ENCODE data around the gene GNB1L. TPM values are rescaled to one million over a fixed set of nuclear protein-coding genes. Genes with fewer than 3 reads are reported as not detected.
A peak's percentile ranks its signal among the peaks of the same experiment; 100 is the strongest.

GNB1L gene
- total RNA-seq, 4 donors from 2014 or later: 1.8 to 5.1 (median 4.5) TPM

DNA sequence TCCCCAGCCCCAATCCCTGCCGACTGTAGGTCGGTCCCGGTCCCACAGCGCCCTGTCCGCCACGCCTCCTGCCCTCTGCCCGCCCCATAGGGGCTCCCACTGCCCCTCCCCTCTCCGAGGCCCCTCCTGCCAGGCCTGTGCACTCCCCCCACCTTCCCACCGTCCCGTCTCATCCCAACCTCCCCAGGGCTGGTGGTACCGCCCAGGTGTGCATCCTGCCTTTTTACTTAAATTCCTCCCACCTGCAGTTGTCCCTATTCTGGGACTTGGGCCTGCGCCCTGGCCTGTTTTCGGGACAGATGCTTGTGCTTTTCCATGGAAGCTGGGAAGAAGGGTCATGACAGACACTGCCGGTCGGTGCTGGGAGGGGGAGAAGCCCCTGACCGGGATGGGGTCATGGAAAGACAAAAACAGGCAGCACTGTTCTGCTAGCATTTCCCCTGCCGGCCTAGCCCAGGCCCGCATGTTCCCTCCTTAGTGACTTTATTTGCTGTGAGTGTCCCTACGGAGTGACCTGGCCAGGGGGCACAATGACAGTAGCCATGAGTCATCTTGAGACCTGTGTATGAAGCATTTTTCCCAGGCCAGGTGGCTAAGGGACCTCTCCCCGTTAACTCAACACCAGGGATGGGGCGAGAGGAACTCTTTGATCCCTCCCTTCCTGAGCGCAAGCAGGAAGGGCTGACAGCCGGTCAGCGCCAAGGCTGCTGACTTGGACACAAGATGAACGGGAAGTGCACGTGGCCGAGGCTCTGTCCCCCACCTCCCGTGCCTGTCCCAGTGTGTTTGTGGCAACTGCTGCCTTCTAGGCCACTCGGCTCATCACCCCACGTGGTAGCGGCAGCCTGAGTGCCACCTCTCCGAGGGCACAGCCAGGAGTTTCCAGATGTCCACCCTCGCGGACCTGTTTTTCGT is 87.0 kb downstream of the GNB1L start:
- no peak overlapping the region for H3K4me3 ChIP-seq (replicated peaks in 1 of 3)
- peak overlapping the region in 1 of 3 donors; percentile 61 for H3K27ac ChIP-seq
- no peaks in the 10 kb centered on the region for H3K36me3 ChIP-seq
- WGBS, 2 donors: 22 to 46% methylated on average over 21 to 23 of the region's 35 CpGs
- peaks cover 8 to 17% of the 10 kb centered on the region in 2 donors for H3K4me1 ChIP-seq
- intact Hi-C loops (cut with DNase I): no loop called here
- peak; percentile 35 to 38 for DNase-seq
- no peaks in the 10 kb centered on the region for H3K9me3 ChIP-seq
- TF ChIP-seq, protein P1, sequence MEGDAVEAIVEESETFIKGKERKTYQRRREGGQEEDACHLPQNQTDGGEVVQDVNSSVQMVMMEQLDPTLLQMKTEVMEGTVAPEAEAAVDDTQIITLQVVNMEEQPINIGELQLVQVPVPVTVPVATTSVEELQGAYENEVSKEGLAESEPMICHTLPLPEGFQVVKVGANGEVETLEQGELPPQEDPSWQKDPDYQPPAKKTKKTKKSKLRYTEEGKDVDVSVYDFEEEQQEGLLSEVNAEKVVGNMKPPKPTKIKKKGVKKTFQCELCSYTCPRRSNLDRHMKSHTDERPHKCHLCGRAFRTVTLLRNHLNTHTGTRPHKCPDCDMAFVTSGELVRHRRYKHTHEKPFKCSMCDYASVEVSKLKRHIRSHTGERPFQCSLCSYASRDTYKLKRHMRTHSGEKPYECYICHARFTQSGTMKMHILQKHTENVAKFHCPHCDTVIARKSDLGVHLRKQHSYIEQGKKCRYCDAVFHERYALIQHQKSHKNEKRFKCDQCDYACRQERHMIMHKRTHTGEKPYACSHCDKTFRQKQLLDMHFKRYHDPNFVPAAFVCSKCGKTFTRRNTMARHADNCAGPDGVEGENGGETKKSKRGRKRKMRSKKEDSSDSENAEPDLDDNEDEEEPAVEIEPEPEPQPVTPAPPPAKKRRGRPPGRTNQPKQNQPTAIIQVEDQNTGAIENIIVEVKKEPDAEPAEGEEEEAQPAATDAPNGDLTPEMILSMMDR (IDR thresholded peaks at IDR 0.05): no peak
- TF ChIP-seq POLR2A (IDR thresholded peaks at IDR 0.05): no peak
- peaks cover 20% of the 10 kb centered on the region for H3K27me3 ChIP-seq

DNA sequence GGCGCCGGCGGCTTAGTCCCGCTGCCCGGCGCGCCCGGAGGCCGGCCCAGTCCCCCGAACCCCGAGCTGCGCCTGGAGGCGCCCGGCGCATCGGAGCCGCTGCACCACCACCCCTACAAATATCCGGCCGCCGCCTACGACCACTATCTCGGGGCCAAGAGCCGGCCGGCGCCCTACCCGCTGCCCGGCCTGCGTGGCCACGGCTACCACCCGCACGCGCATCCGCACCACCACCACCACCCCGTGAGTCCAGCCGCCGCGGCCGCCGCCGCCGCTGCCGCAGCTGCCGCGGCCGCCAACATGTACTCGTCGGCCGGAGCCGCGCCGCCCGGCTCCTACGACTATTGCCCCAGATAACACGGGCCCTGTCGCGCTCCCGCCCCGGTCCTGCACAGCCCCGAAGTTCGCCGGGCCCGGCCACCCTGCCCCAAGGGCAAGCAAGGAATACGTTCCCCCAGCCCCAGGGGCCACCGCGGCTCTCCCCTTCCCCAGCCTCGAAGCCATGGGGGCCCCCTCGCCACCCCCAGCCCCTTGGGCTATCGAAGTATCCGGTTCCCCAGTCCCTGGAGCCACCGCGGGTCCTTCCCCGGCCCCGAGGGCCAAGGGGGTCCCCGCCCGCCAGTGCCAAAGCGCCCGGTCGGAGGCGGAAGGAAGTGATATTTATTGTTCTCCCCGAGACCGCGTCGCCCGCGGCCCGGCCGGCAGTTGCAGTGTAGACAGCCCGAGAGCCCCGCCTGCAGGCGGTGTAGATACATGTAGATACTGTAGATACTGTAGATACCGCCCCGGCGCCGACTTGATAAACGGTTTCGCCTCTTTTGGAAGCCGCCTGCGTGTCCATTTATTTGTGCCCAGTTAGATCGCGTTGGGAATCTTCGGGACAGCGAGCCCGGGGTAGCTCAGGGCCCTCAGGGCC is 87.9 kb downstream of the GNB1L start:
- peaks cover 8 to 17% of the 10 kb centered on the region in 2 donors for H3K4me1 ChIP-seq
- H3K36me3 ChIP-seq: no peaks in the 10 kb centered on the region
- H3K27me3 ChIP-seq: peaks cover 20% of the 10 kb centered on the region
- peak in 1 of 2 donors; percentile 28 for DNase-seq
- TF ChIP-seq POLR2A (IDR thresholded peaks at IDR 0.05): no peak
- TF ChIP-seq, protein P1 (IDR thresholded peaks at IDR 0.05): no peak
- no peaks in the 10 kb centered on the region for H3K9me3 ChIP-seq
- 20% methylated on average over 1 of the region's 103 CpGs; no CpG with 5 or more reads in 1 of the 2 donors for WGBS, 2 donors
- intact Hi-C loops (cut with DNase I): no loop called here
- H3K4me3 ChIP-seq (replicated peaks in 1 of 3): peak overlapping the region in 1 of 3 donors; percentile 17
- H3K27ac ChIP-seq: peak overlapping the region in 2 of 3 donors; percentile 41 to 61

DNA sequence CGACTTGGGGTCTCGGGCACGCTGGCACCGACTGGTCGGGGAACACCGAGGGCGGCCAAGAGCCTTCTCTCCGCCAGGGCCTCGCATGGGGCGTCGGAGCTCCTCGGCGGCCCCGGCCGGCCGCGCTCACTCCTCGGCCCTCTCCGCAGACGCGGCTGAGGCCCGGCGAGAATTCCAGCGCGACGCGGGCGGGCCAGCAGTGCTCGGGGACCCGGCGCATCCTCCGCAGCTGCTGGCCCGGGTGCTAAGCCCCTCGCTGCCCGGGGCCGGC is 88.5 kb downstream of the GNB1L start:
- TF ChIP-seq, protein P1 (IDR thresholded peaks at IDR 0.05): no peak
- no peak for TF ChIP-seq POLR2A (IDR thresholded peaks at IDR 0.05)
- peaks cover 20% of the 10 kb centered on the region for H3K27me3 ChIP-seq
- H3K4me3 ChIP-seq (replicated peaks in 1 of 3): peak overlapping the region in 1 of 3 donors; percentile 17
- no CpG with 5 or more reads among the region's 36 CpGs for WGBS, 2 donors
- no peaks in the 10 kb centered on the region for H3K36me3 ChIP-seq
- no peak overlapping the region for H3K27ac ChIP-seq
- DNase-seq: no peak
- peaks cover 8 to 20% of the 10 kb centered on the region in 2 donors for H3K4me1 ChIP-seq
- no peaks in the 10 kb centered on the region for H3K9me3 ChIP-seq
- intact Hi-C loops (cut with DNase I): no loop called here

DNA sequence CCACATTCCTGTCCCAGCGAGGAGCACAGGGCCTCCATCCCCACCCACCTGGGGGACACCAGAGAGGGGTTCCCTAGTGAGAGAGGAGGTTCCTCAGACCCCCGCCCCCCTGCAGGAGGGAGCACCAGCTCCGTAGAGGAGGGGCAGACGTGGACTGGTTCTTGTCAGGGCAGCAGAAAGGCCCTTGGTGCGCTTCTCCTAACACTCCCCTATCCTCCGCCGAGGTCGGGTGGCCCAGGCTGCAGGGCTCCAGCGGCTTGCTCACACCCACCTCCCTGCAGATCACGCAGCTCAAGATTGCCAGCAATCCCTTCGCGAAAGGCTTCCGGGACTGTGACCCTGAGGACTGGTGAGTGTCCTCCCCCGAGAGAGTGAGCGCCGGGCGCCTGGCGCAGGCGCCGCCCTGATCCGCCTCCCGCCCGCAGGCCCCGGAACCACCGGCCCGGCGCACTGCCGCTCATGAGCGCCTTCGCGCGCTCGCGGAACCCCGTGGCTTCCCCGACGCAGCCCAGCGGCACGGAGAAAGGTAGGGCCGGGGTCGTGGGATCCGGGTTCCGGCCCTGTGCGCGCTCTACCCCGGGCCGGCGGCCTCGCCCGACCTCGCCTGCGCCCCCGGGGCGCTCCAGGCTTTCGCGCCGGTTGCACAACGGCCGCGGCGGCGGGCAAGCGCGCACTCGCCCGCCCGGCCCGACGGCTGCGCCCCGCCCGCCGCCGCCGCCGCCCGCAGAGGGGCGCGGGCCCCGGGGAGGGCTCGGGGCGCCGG is 89.0 kb downstream of the GNB1L start:
- H3K27ac ChIP-seq: peak overlapping the region in 1 of 3 donors; percentile 38

More for the DNA sequence above, 89.0 kb downstream of the GNB1L start:
- Histone ChIP-seq H3K4me3 (replicated peaks in 1 of 3) (peak overlapping the region in 1 of 3 donors; percentile 17), H3K4me1 (peaks cover 8 to 22% of the 10 kb centered on the region in 2 donors), H3K9me3 (no peaks in the 10 kb centered on the region), H3K27me3 (peaks cover 20% of the 10 kb centered on the region), H3K36me3 (no peaks in the 10 kb centered on the region)
- no peak for TF ChIP-seq POLR2A (IDR thresholded peaks at IDR 0.05)
- TF ChIP-seq, protein P1 (IDR thresholded peaks at IDR 0.05): no peak
- 21 to 30% methylated on average over 16 to 22 of the region's 83 CpGs for WGBS, 2 donors
- intact Hi-C loops (cut with DNase I): no loop called here
- no peak for DNase-seq
